ES-I3 (cell line): ENCODE results near the gene CTTNBP2.
"Not testable (repeated sequence)": the region's sequence is repeated elsewhere in the genome, so short reads cannot be mapped to it uniquely, and the experiment has no call there.

ENCODE experiments used
- H3K36me3 ChIP-seq: 2 replicates; pipeline ENCODE4 v1.6.1; 2013; ENCODE audit warnings: mild to moderate bottlenecking, low read length, control low read depth, moderate library complexity; ENCODE audit not compliant: insufficient read depth
- H3K4me1 ChIP-seq: 2 replicates; pipeline ENCODE4 v1.6.1; 2013; ENCODE audit warnings: mild to moderate bottlenecking, control low read depth, low read length; ENCODE audit not compliant: insufficient read depth
- H3K9ac ChIP-seq: 2 replicates; pipeline ENCODE4 v1.6.1; 2013; ENCODE audit warnings: low read depth, mild to moderate bottlenecking, low read length, moderate library complexity
- H3K9me3 ChIP-seq: 2 replicates; pipeline ENCODE4 v1.6.1; 2013; ENCODE audit warnings: mild to moderate bottlenecking, low read length, moderate library complexity; ENCODE audit not compliant: control insufficient read depth, insufficient read depth

Gene CTTNBP2

DNA sequence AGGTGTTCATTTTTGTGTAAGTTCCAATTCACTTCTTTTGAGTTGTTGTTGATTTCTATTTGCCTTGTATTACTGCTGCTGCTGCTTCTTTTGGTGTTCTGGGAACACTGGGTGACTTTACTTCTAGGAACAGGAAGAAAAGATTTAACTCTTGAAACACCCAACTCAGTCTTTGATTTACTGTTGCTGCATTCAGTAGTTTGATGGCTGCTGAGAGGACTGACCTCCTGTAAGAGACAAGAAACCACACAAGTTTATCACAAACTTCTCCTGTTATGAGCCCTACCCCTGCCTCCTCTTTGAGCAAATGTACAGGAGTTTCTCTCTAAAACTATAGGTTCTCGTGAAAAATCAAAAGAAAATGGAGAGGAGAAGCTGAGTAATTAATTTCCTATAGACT, 161.7 kb downstream of the CTTNBP2 start:
- H3K9me3 ChIP-seq = no peaks in the 10 kb centered on the region

DNA sequence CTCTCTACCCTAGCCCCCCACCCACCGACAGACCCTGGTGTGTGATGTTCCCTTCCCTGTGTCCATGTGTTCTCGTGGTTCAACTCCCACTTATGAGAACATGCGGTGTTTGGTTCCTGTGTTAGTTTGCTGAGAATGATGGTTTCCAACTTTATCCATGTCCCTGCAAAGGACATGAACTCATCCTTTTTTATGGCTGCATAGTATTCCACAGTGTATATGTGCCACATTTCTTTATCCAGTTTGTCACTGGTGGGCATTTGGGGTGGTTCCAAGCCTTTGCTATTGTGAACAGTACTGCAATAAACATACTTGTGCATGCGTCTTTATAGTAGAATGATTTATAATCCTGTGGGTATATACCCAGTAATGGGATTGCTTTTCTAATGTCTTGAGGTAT, 165.1 kb downstream of the CTTNBP2 start:
- not testable (repeated sequence) for H3K9ac ChIP-seq, H3K4me1 ChIP-seq, H3K9me3 ChIP-seq, H3K36me3 ChIP-seq

More for the DNA sequence above, 161.7 kb downstream of the CTTNBP2 start:
- Histone ChIP-seq H3K36me3 (no peaks in the 10 kb centered on the region), H3K9ac (no peak overlapping the region), H3K4me1 (no peaks in the 10 kb centered on the region)

DNA sequence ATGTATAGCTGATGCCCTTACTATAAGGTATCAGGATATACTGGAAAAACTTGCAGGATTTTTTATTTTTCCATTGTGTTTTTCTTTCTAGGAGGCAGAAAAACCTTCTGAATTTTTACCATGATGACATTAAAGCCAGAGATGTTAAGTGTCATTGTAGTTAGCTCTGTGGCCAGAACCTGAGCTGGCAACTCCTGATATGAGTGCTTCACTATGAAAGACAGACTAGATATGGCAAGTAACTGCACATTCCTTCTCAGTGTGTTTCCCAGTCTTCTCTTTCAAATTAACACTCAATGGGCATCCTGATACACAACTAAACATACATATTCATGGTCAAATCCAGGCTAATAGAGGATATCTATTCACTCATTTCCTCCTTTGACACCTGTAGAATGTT, 166.2 kb downstream of the CTTNBP2 start:
- Histone ChIP-seq H3K9me3 (no peaks in the 10 kb centered on the region), H3K4me1 (no peaks in the 10 kb centered on the region), H3K9ac (no peak overlapping the region), H3K36me3 (no peaks in the 10 kb centered on the region)

DNA sequence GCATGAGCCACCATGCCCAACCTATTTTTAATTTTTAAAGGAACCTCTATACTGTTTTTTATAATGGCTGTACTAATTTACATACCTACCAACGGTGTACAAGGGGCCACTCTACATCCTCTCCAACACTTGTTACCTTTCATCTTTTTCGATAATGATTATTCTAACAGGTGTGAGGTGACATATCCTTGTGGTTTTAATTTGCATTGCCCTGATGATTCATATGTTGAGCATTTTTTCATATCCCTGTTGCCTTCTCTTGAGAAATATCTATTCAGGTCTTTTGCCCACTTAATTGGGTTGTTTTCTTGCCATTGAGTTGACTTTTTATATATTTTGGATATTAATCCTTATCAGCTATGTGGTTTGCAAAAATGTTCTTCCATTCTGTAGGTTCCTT, 167.0 kb downstream of the CTTNBP2 start:
- Histone ChIP-seq H3K4me1 (no peaks in the 10 kb centered on the region), H3K36me3 (no peaks in the 10 kb centered on the region), H3K9ac (no peak overlapping the region)

DNA sequence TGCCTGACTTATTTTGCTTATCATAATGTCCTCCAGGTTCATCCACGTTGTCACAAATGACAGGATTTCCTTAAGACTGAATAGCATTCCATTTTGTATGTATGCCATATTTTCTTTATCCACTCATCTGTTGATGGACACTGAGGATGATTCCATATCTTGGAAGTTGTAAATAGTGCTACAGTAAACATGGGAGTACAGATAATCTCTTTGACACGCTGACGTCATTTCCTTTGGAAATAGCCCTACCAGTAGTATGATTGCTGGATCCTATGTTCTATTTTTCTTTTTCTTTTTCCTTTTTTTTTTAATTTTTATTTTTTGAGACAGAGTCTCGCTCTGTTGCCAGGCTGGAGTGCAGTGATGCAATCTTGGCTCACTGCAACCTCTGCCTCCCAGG, 167.6 kb downstream of the CTTNBP2 start:
- H3K9me3 ChIP-seq = no peaks in the 10 kb centered on the region
- no peak overlapping the region for H3K9ac ChIP-seq
- H3K4me1 ChIP-seq = no peaks in the 10 kb centered on the region
- H3K36me3 ChIP-seq = no peaks in the 10 kb centered on the region

More for the DNA sequence above, 167.0 kb downstream of the CTTNBP2 start:
- no peaks in the 10 kb centered on the region for H3K9me3 ChIP-seq

DNA sequence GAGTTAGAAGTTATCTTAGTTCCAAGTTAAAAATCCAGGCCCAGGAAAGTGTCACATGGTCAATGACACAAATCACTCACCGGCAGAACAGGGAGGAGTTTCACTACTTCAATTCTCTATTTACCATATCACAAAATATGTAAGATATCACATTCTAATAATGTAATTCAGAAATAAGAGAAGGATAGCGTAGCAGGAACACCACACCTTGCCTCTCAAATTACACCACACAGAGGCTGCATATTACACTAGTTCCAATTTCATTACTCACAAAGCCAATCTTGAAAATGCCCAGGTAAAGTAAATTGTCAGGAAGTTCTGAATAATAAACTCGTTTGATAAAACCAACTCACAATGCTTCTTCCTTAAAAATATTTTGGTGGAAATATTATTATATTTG, 169.2 kb downstream of the CTTNBP2 start:
- Histone ChIP-seq H3K9me3 (no peaks in the 10 kb centered on the region), H3K9ac (no peak overlapping the region), H3K4me1 (no peaks in the 10 kb centered on the region), H3K36me3 (no peaks in the 10 kb centered on the region)

DNA sequence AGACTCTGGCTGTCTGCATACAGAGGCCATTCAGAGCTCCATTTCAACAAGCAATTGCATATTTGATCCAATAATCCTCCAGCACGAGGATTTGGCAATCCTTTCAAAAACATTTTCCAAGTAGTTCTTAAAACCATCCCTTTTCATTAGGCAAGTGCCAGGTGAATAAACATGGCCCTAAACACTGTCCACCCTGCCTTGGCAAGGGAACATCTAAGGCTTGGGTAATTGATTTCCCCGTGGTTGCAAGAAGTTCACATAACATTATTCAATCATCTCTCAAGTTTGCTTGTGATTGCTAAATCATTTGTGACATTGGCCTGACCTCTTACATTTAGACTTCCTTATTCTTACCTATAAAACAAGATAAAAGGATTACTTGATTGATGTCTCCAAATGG, 175.2 kb downstream of the CTTNBP2 start:
- H3K9ac ChIP-seq = no peak overlapping the region
- H3K9me3 ChIP-seq = no peaks in the 10 kb centered on the region
- H3K4me1 ChIP-seq = no peaks in the 10 kb centered on the region
- H3K36me3 ChIP-seq = no peaks in the 10 kb centered on the region

DNA sequence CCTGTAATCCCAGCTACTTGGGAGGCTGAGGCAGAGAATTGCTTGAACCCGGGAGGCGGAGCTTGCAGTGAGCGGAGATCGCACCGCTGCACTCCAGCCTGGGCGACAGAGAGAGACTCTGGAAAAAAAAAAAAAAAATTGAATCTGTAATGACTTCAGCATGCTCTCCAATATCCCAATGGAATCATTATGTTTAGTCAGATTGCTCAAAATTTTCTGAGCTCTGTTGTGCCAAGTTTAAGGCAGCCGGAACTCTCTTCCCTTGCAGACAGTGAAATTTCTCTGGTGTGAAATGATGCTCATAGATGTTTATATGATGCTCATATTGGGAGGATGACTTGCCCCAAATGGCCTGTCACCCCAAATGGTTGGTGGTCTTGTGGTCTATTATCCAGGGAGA, 180.9 kb downstream of the CTTNBP2 start:
- H3K9me3 ChIP-seq = no peaks in the 10 kb centered on the region
- no peaks in the 10 kb centered on the region for H3K4me1 ChIP-seq
- H3K36me3 ChIP-seq = no peaks in the 10 kb centered on the region
- H3K9ac ChIP-seq = no peak overlapping the region

DNA sequence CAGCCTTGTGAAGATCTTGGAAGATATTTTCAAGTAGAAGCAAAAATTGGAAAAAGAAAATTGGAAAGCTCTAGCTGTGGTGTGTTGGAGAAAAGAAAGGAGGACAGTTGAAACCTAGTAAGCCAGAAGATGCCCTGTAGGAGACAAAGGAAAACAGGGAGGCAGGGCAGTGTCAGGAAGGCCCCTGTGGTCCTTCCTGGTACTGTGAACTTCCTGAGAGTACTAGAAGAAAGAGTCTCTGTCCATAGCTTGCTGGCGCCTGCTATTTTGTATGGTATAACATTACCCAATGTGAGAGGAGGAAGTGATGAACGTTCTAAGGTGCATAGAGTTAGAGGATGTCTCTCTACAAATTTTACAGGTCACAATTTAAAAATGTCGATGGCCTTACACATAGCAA, 183.1 kb downstream of the CTTNBP2 start:
- Histone ChIP-seq H3K36me3 (no peaks in the 10 kb centered on the region), H3K9ac (no peak overlapping the region), H3K4me1 (0 out of 2 replicates have a peak, but pooled peaks cover 5% of the 10 kb centered on the region), H3K9me3 (no peaks in the 10 kb centered on the region)

DNA sequence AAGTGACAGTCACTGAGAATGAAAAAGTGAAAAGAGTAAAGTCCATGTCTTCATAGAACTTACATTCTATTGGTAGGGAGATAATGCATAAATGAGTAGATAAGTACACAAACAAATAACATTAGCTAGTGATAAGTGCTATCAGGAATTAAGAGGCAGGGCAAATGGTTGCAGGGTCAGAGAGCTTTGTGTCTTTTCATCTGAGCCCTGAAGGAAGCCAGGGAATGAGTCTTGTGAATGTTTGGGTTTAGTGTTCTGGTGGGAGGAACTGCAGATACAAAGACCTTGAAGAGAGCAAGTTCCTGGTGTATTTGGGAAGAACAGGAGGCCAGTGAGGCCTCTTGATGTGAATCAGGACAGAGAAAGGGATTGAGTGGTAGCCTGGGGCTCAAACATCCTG, 183.8 kb downstream of the CTTNBP2 start:
- Histone ChIP-seq H3K4me1 (0 out of 2 replicates have a peak, but pooled peaks cover 5% of the 10 kb centered on the region), H3K36me3 (no peaks in the 10 kb centered on the region), H3K9me3 (no peaks in the 10 kb centered on the region), H3K9ac (no peak overlapping the region)

DNA sequence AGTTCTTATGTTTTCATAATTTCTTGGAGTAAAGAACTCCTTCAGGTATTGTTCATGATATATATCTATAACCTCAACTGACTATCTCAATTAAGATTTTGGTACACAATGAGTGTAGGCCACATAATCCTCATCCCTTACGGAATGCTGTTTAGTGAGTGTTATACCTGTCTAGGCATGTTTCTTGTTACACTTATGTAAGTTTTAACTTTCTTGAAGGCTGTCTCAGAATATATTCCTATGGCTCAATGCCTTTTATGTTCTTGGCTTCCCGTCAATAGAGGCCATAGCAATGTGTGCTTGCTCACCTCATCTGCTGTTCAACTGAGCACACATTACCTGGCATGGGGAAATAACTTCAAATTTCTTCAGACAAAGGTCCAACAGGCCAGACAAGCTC, 185.1 kb downstream of the CTTNBP2 start:
- Histone ChIP-seq H3K36me3 (no peaks in the 10 kb centered on the region), H3K9me3 (no peaks in the 10 kb centered on the region), H3K9ac (no peak overlapping the region), H3K4me1 (peaks cover 9% of the 10 kb centered on the region)

DNA sequence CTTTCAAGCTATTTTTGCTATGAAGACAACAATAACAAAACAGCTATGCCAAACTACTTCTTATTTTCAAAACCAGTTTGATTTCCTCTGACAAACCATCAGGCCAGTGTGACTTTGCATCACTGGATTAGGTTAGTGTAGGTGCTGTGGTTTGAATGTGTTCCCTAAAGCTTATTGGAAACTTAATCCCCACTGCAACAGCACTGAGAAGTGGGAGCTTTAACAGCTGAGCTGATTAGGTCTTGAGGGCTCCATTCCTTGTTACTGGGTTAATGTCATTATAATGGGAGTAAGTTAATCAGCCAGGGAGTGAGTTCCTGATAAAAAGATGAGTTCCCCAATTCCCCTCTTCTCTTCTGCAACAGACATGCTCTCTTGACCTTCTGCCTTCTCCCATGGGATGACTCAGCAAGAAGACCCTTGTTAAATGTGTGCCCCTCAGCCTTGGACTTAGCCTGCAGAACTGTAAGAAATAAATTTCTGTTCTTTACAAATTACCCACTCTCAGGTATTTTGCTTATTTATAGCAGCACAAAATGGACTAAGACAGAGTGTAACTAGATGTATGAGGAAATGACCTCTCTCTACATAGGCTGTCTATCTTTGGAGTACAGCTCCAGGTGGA, 186.8 kb downstream of the CTTNBP2 start:
- peaks cover 13% of the 10 kb centered on the region for H3K4me1 ChIP-seq
- H3K36me3 ChIP-seq = no peaks in the 10 kb centered on the region
- H3K9me3 ChIP-seq = no peaks in the 10 kb centered on the region
- H3K9ac ChIP-seq = no peak overlapping the region

DNA sequence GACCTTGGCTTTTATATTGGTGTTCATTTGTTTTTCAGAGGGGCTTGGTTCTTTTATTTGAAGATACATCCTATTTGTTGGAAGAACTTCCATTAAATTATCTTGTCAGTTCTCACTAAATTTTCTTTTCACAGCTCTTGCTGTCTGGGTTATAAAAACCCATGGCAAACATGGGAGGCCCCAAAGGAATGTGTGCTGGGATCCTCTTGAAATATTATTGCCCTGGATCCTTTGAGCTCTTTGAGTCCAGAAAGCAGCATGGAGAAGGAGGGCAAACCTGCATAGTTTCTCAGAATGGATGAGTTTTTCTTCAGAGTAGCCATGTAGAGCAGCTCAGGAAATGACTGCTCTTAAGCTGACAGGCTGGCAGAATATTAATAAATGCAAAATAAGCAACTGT, 187.4 kb downstream of the CTTNBP2 start:
- Histone ChIP-seq H3K9ac (no peak overlapping the region), H3K4me1 (peaks cover 13% of the 10 kb centered on the region), H3K9me3 (no peaks in the 10 kb centered on the region), H3K36me3 (no peaks in the 10 kb centered on the region)

DNA sequence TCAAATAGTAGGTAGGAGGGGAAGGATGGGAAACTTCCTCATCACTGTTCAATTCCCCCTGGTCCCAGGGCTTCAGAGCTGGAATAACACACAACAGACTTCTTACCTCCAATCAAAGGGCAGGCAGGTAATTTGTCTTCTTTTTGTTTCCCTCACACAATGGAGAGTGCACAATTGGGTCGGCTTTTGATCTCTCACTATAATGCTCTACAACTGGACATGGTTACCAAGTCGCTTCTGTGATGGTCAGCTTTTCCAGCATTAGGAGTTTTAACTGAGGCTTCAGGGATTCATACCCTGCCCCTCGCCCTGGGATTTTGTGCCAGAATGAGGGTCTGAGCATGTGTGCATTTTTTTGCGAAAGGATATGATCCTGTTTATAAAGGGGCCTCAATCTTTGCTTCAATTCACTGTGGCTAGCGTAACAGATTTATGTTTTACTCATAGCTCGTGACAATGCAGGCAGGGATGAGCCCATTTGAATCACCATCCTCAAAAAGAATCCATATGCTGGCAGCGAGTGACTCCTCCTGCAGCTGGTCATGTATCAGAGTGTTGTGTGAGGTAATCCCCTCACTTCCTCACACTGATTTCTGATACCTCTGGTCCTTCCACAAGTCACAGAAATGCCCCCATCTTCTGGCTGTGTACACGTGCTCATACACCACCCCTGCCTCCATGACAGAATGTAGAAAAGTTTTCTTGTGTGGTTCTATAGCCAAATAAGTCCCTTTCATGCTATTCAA, 189.6 kb downstream of the CTTNBP2 start:
- Histone ChIP-seq H3K9ac (no peak overlapping the region), H3K9me3 (no peaks in the 10 kb centered on the region), H3K36me3 (no peaks in the 10 kb centered on the region), H3K4me1 (peaks cover 13% of the 10 kb centered on the region)

DNA sequence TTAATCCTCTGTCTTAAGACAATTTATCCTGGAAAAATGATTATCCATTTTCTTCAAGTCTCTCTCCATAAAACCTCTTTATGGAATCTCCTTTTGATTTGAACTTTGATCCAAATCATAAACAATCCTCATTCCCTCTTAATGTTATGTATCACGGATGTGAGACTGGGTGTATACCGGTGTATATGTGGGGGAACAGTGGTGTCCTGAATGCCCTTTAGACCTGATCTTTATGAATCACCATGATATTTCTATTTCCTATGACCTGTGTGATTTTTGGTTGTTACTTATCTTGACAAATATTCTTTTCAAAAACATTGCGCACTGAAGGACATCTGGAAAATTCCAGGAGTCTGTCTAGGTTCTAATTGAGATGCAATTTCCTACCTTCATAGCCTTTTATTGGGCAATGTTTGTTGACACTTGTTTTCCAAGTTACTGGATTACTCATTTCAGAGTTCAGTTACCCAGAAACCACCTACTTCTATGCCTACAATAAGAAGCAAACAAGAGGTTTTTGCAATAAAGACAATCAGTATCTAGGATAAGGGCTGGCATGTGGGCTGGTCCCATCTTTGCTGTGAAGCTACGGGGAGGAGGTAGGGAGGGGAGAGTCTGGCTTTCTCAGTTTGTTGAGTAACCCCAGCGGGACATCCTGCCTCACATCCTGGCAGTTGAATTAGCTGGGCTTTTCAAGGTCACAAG, 190.4 kb downstream of the CTTNBP2 start:
- H3K9me3 ChIP-seq = no peaks in the 10 kb centered on the region

More for the DNA sequence above, 190.4 kb downstream of the CTTNBP2 start:
- Histone ChIP-seq H3K36me3 (no peaks in the 10 kb centered on the region), H3K4me1 (peaks cover 13% of the 10 kb centered on the region), H3K9ac (no peak overlapping the region)
